HEK293T (cell line): ENCODE data around the gene CNST.
"Not testable (repeated sequence)": the region's sequence is repeated elsewhere in the genome, so short reads cannot be mapped to it uniquely, and the experiment has no call there.

Experiments
- CTCF ChIA-PET: fragments of 350-600 bp; formaldehyde crosslinking; extraction: SDS; loops from one replicate; lab custom pipeline; 2021; ENCODE audit warnings: antibody characterized with exemption, inconsistent platforms; lab: Yijun Ruan, JAX
- POLR2A ChIA-PET: fragments of 350-600 bp; formaldehyde crosslinking; extraction: SDS; loops from one replicate; lab custom pipeline; 2020; ENCODE audit warnings: antibody characterized with exemption, inconsistent platforms; lab: Yijun Ruan, JAX
- DNase-seq: peaks from one replicate; pipeline ENCODE4 v3.0.0; 2012; ENCODE audit warnings: mixed read lengths; ENCODE audit errors: extremely low spot score
- ARNT ChIP-seq: fragments of 450-650 bp; IDR thresholded peaks from 2 replicates; pipeline ENCODE4 v1.6.1; 2017; ENCODE audit warnings: mild to moderate bottlenecking
- BHLHE40 ChIP-seq: fragments of 450-650 bp; IDR thresholded peaks from 2 replicates; pipeline ENCODE4 v1.6.1; 2016; ENCODE audit warnings: mild to moderate bottlenecking, moderate library complexity, borderline replicate concordance
- CTBP1 ChIP-seq: fragments of 450-650 bp; IDR thresholded peaks from 2 replicates; pipeline ENCODE4 v1.6.1; 2016; ENCODE audit warnings: borderline replicate concordance
- ELF4 ChIP-seq: fragments of 450-650 bp; IDR thresholded peaks from 2 replicates; pipeline ENCODE4 v1.6.1; 2017; ENCODE audit warnings: antibody characterized with exemption
- FOXA1 ChIP-seq: fragments of 450-650 bp; IDR thresholded peaks from 2 replicates; pipeline ENCODE4 v1.6.1; 2016; ENCODE audit warnings: mild to moderate bottlenecking
- FOXK2 ChIP-seq: fragments of 450-650 bp; IDR thresholded peaks from 2 replicates; pipeline ENCODE4 v1.6.1; 2016; ENCODE audit warnings: mild to moderate bottlenecking
- FOXM1 ChIP-seq: fragments of 450-650 bp; IDR thresholded peaks from 2 replicates; pipeline ENCODE4 v1.6.1; 2017; ENCODE audit warnings: mild to moderate bottlenecking, borderline replicate concordance
- HDGF ChIP-seq: fragments of 450-650 bp; IDR thresholded peaks from 2 replicates; pipeline ENCODE4 v1.6.1; 2017; ENCODE audit warnings: antibody characterized with exemption, borderline replicate concordance
- L3MBTL2 ChIP-seq: fragments of 450-650 bp; conservative IDR thresholded peaks from 2 replicates; pipeline ENCODE4 v1.6.1; 2016; ENCODE audit warnings: mild to moderate bottlenecking
- LEF1 ChIP-seq: fragments of 450-650 bp; IDR thresholded peaks from 2 replicates; pipeline ENCODE4 v1.6.1; 2017; ENCODE audit warnings: mild to moderate bottlenecking, borderline replicate concordance
- NFRKB ChIP-seq: fragments of 450-650 bp; IDR thresholded peaks from 2 replicates; pipeline ENCODE4 v1.6.1; 2016; ENCODE audit warnings: mild to moderate bottlenecking, moderate library complexity
- SP1 ChIP-seq: fragments of 450-650 bp; IDR thresholded peaks from 2 replicates; pipeline ENCODE4 v1.6.1; 2017
- SUZ12 ChIP-seq: fragments of 450-650 bp; IDR thresholded peaks from 2 replicates; pipeline ENCODE4 v1.6.1; 2016; ENCODE audit warnings: mild to moderate bottlenecking
- TARDBP ChIP-seq: fragments of 450-650 bp; IDR thresholded peaks from 2 replicates; pipeline ENCODE4 v1.6.1; 2016
- ZNF384 ChIP-seq: fragments of 450-650 bp; IDR thresholded peaks from 2 replicates; pipeline ENCODE4 v1.6.1; 2016
- TF ChIP-seq, protein P1 (sequence below): fragments of 450-650 bp; IDR thresholded peaks from 2 replicates; pipeline ENCODE4 v1.6.1; 2016

CNST gene

DNA sequence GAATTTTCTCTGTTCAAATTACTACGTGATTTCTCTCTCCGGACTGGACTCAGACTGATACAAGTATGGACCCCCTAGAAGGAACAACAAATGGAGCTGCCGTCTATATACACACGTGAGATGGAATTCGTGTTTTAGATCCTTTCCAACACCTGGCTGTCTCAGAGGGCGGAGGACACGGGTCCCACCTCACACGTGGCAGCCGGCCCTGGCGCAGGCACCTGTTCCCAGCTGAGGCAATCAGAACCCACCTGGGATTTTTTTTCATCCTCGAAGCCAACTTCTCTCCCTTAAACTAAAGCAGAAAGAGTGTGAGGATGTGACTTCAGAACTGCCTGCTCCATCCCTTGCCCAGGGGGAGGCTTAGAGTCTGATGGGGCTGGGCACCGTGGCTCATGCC lies 123.8 kb downstream of the CNST start:
- no peak for TF ChIP-seq SP1
- TF ChIP-seq, protein P1, sequence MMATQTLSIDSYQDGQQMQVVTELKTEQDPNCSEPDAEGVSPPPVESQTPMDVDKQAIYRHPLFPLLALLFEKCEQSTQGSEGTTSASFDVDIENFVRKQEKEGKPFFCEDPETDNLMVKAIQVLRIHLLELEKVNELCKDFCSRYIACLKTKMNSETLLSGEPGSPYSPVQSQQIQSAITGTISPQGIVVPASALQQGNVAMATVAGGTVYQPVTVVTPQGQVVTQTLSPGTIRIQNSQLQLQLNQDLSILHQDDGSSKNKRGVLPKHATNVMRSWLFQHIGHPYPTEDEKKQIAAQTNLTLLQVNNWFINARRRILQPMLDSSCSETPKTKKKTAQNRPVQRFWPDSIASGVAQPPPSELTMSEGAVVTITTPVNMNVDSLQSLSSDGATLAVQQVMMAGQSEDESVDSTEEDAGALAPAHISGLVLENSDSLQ: no peak
- TF ChIP-seq FOXA1: no peak
- TF ChIP-seq FOXM1: no peak
- no peak for TF ChIP-seq CTBP1
- TF ChIP-seq SUZ12: no peak
- TF ChIP-seq LEF1: no peak
- no peak for TF ChIP-seq ARNT
- POLR2A ChIA-PET: no interaction called here
- DNase-seq: no peak
- CTCF ChIA-PET: no interaction called here

DNA sequence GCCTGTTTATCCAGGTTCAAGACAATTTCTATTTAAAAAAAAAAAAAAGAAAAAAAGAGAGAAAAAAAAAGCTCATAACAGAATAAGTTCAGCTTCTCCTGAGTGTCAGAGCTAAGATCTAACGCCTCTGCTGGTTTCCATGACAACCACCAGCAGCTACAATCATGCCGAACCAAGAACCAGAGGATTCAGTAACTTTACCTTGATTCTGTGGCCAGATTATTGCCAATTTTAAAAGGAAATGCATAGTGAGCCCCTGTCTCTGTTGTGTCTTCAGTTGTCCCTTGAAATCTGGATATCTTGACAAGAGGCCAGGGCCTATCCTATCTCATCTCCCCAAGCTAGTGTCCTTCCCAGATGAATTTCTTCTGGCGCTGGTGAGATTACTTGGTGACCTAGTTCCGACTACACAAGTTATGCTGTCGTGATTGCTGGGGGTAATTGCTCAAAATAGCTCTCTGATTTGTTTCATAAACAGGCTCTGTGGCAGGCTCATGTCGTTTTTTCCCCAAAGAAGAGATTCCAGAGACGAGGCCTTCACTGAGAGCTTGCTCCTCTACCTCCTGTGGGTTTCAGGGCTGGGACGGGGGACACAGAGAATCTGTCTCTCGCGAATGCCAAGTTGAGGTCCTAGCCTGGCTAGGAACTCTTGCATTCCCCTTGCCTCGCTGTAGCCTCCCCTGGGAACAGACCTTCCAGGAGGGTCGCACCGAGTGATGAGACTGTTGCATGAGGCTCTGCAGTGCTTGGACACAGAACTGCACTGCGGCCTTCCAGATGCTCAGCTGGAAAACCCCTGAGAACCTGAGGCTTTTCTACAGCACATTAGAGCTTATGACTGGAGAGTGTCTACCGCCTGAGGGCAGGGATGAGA lies 125.6 kb downstream of the CNST start:
- TF ChIP-seq FOXK2: no peak
- TF ChIP-seq ARNT: no peak
- TF ChIP-seq FOXM1: no peak
- no peak for TF ChIP-seq HDGF
- no peak for TF ChIP-seq LEF1
- no peak for TF ChIP-seq SUZ12
- TF ChIP-seq, protein P1: no peak
- no peak for TF ChIP-seq NFRKB
- no peak for TF ChIP-seq ZNF384
- no peak for TF ChIP-seq TARDBP
- no peak for TF ChIP-seq SP1
- no peak for TF ChIP-seq FOXA1
- TF ChIP-seq CTBP1: no peak
- no peak for TF ChIP-seq ELF4
- no peak for TF ChIP-seq L3MBTL2
- ChIA-PET CTCF (no interaction called here), POLR2A (no interaction called here)
- no peak for DNase-seq

DNA sequence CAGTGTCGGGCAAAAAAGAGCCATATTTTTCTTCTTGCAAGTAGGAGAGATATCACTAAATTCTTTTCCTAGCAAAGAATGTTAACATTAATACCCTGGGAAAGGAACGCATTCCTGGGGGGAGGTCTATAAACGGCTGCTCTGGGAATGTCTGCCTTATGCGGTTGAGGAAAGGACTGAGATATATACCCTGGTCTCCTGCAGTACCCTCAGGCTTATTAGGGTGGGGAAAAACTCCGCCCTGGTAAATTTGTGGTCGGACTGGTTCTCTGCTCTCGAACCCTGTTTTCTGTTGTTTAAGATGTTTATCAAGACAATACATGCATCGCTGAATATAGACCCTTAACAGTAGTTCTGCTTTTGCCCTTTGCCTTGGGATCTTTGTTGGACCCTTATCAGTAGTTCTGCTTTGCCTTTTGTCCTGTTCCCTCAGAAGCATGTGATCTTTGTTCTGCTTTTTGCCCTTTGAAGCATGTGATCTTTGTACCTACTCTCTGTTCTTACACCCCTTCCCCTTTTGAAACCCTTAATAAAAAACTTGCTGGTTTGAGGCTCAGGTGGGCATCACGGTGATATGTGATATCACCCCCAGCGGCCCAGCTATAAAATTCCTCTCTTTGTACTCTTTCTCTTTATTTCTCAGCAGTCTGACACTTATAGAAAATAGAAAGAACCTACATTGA lies 128.1 kb downstream of the CNST start:
- POLR2A ChIA-PET, DNase-seq, CTCF ChIA-PET: not testable (repeated sequence)

DNA sequence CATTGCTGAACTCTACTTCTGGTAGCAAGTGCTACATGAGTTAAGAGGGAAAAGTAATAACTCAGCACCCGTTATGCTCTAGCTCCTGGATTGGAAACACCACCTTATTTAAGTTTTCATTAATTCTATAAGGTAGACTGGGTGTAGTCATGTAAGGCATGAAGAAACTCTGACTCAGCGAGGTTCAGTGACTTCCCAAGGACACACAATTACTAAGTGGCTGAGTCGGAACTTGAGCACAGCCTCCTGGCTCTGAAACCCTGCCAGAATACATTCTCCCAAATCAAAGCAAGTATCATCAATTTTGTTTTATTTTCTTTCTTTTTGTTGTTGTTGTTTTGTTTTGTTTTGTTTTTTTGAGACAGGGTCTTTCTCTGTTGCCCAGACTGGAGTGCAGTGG lies 128.9 kb downstream of the CNST start:
- DNase-seq: no peak
- POLR2A ChIA-PET: no interaction called here
- no peak for TF ChIP-seq HDGF
- TF ChIP-seq BHLHE40: no peak
- TF ChIP-seq ARNT: no peak
- no peak for TF ChIP-seq FOXA1
- TF ChIP-seq TARDBP: no peak
- no peak for TF ChIP-seq SP1
- no peak for TF ChIP-seq CTBP1
- no peak for TF ChIP-seq ZNF384
- CTCF ChIA-PET: no interaction called here

DNA sequence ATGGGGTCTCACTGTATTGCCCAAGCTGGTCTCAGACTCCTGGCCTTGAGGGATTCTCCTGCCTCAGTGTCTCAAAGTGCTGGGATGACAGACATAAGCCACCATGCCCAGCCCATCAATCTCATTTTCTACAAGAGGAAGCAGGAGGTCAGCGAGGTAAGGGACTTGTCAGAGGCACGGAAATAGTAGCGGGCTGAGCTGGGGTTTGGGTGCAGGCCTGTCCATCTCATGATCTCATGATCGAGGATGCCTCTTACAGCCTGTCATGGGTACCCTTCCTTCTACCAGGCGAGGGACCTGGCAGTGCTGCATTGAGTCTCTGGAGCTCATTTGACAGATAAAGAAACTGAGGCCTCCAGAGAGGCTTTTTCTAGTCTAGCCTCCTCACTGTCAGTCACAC lies 129.4 kb downstream of the CNST start:
- TF ChIP-seq FOXK2: no peak
- TF ChIP-seq SP1: no peak
- no peak for TF ChIP-seq ZNF384
- TF ChIP-seq FOXM1: no peak
- no peak for TF ChIP-seq L3MBTL2
- TF ChIP-seq ARNT: no peak
- TF ChIP-seq HDGF: no peak
- no peak for TF ChIP-seq CTBP1
- TF ChIP-seq, protein P1: no peak
- TF ChIP-seq FOXA1: no peak
- no peak for TF ChIP-seq NFRKB
- no peak for TF ChIP-seq LEF1
- TF ChIP-seq BHLHE40: no peak
- TF ChIP-seq TARDBP: no peak
- no peak for TF ChIP-seq SUZ12
- no peak for TF ChIP-seq ELF4
- no peak for DNase-seq
- ChIA-PET POLR2A (no interaction called here), CTCF (no interaction called here)

DNA sequence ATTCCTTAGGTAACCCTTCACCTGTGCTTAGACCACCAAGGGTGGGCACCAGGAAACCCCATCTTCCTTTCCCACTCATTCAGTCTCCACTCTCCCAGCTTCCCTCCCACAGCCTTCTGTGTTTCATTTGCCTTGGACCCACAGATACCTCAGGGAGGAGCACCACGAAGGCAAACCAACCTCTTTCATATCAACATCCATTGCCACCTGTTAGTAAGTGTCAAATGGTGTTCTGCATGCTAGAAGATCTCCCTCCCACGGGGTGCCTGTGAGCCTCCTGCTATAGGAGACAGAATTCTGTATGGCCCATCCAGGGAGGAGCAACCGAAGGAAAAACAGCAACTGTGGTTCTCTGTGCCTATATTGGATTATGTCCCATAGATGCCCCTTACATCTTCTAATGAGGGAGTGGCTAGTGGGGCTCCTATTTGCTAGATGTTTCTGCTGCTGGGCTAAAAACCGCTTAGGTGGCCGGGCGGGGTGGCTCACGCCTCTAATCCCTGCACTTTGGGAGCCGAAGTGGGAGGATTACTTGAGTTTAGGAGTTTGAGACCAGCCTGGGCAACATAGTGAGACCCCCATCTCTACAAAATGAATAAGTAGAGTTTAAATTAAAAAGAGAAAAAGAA lies 132.3 kb downstream of the CNST start:
- TF ChIP-seq FOXM1 (no peak), SP1 (no peak), NFRKB (no peak), ZNF384 (no peak), BHLHE40 (no peak), CTBP1 (no peak), FOXA1 (no peak), HDGF (no peak), TARDBP (no peak)
- ChIA-PET CTCF (no interaction called here), POLR2A (no interaction called here)
- no peak for DNase-seq
